PC-3 (cell line): Measurements from ENCODE around the gene PPT2.

Source experiments
- CTCF ChIP-seq: fragments of 300-600 bp; sonication (generic); conservative IDR thresholded peaks from 2 replicates; pipeline ENCODE4 v1.5.1; 2017; ENCODE audit warnings: antibody characterized with exemption, low read depth, mild to moderate bottlenecking, low read length
- EZH2 ChIP-seq: fragments of 300-600 bp; sonication (generic); IDR thresholded peaks from one replicate; pipeline ENCODE4 v1.6.1; 2017; ENCODE audit warnings: antibody characterized with exemption, mild to moderate bottlenecking, low read length; ENCODE audit not compliant: unreplicated experiment

- TF ChIP-seq CTCF: no peak
- no peak for TF ChIP-seq EZH2
Observed at GRCh38 chr6:32198866-32199265, 44.9 kb downstream of the PPT2 start.
